Measurements from ENCODE around the gene LRCH3.

The LRCH3 gene

DNA sequence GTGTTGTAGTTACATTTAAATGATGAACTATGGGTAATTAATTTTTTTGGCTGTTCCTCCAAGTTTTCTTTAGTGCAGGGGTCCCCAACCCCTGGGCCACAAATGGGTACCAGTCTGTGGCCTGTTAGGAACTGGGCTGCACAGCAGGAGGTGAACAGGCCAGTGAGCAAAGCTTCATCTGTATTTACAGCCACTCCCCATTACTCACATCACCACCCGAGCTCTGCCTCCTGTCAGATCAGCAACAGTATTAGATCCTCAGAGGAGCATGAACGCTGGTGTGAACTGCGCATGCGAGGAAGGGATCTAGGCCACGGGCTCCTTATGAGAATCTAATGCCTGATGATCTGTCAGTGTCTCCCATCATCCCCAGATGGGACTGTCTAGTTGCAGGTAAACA is 83.0 kb downstream of the LRCH3 start:
- Histone ChIP-seq H3K27ac (ENCODE audit: insufficient read depth in 1 of 2, low read depth in 1 of 2, low read length in 2 of 2, poor library complexity in 1 of 2, severe bottlenecking in 2 of 2) (no peak overlapping the region), H3K4me3 (ENCODE audit: control insufficient read depth in 1 of 7, extremely low read depth in 1 of 7, insufficient read depth in 4 of 7, low read depth in 2 of 7, low read length in 6 of 7) (no peak overlapping the region), H3K4me1 (ENCODE audit: control extremely low read depth in 1 of 4, control insufficient read depth in 4 of 4, insufficient read depth in 4 of 4, low read length in 3 of 4) (peaks cover 0 to 13% (median 11%) of the 10 kb centered on the region in 4 experiments), H3K36me3 (ENCODE audit: control insufficient read depth in 4 of 4, insufficient read depth in 4 of 4, low read length in 3 of 4) (peaks cover 6 to 49% (median 20%) of the 10 kb centered on the region in 4 experiments), H3K27me3 (replicated peaks in 2 of 5; ENCODE audit: control insufficient read depth in 4 of 5, insufficient read depth in 5 of 5, low read length in 4 of 5) (no peaks in the 10 kb centered on the region), H3K9me3 (ENCODE audit: control extremely low read depth in 1 of 5, control insufficient read depth in 4 of 5, insufficient read depth in 2 of 5, low read depth in 1 of 5, low read length in 4 of 5) (no peaks in the 10 kb centered on the region)
- DNase-seq: no peak
- 98% methylated on average over 5 of the region's 5 CpGs for WGBS (ENCODE audit: insufficient coverage)
- CTCF ChIA-PET: interaction anchor here (1.0 kb wide), 1 partner anchor 12 kb away, joined by 4 read pairs; no protein-coding TSS in a partner anchor
- POLR2A ChIA-PET: no interaction called here

DNA sequence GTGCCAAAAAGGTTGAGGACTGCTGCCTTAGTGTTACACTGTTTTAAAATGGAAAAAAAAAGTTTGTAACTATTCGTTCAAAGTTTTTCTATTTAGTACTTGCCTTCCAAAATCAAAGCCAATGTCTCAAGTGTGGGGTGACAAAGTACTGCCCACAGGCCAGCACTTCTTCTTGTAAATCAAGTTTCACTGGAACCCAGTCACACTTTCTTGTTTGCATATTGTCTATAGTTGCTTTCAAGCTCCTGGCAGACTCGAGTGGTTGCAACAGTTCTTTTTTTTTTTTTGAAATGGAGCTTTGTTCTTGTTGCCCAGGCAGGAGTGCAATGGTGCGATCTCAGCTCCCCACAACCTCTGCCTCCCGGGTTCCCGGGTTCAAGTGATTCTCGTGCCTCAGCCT is 83.6 kb downstream of the LRCH3 start:
- H3K27me3 ChIP-seq (replicated peaks in 2 of 5; ENCODE audit: control insufficient read depth in 4 of 5, insufficient read depth in 5 of 5, low read length in 4 of 5): no peaks in the 10 kb centered on the region
- H3K4me1 ChIP-seq (ENCODE audit: control extremely low read depth in 1 of 4, control insufficient read depth in 4 of 4, insufficient read depth in 4 of 4, low read length in 3 of 4): peaks cover 0 to 13% (median 11%) of the 10 kb centered on the region in 4 experiments
- no peak overlapping the region for H3K4me3 ChIP-seq (ENCODE audit: control insufficient read depth in 1 of 7, extremely low read depth in 1 of 7, insufficient read depth in 4 of 7, low read depth in 2 of 7, low read length in 6 of 7)
- no peaks in the 10 kb centered on the region for H3K9me3 ChIP-seq (ENCODE audit: control extremely low read depth in 1 of 5, control insufficient read depth in 4 of 5, insufficient read depth in 2 of 5, low read depth in 1 of 5, low read length in 4 of 5)
- no peak for DNase-seq
- 100% methylated on average over 4 of the region's 6 CpGs for WGBS (ENCODE audit: insufficient coverage)
- ChIA-PET CTCF (interaction anchor here (1.0 kb wide), 1 partner anchor 13 kb away, joined by 4 read pairs; no protein-coding TSS in a partner anchor), POLR2A (interaction anchor here (0.6 kb wide), 1 partner anchor 198 kb away, joined by 3 read pairs; no protein-coding TSS in a partner anchor)
- no peak overlapping the region for H3K27ac ChIP-seq (ENCODE audit: insufficient read depth in 1 of 2, low read depth in 1 of 2, low read length in 2 of 2, poor library complexity in 1 of 2, severe bottlenecking in 2 of 2)
- H3K36me3 ChIP-seq (ENCODE audit: control insufficient read depth in 4 of 4, insufficient read depth in 4 of 4, low read length in 3 of 4): peaks cover 6 to 49% (median 20%) of the 10 kb centered on the region in 4 experiments

DNA sequence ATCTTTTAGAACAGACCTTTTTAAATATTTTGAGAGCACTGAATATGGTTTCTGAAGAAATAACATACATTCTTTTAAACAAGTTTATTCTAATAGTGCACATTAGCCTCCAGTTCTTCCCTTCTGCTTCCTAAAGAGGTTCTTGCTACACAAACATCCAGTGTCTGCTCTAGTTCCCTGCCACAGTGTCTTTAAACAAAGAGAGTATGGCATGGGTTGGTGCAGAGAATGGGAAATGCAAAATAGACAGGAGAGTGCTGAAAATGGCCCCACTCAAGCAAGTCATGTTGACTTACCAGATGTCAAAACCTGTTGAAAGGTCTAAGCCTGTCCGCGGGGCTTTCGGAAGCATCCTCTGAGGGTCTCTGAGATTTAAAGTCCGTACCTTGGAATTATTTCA is 86.8 kb downstream of the LRCH3 start:
- peaks cover 6 to 29% (median 9%) of the 10 kb centered on the region in 4 experiments for H3K36me3 ChIP-seq (ENCODE audit: control insufficient read depth in 4 of 4, insufficient read depth in 4 of 4, low read length in 3 of 4)
- CTCF ChIA-PET: no interaction called here
- H3K4me3 ChIP-seq (ENCODE audit: control insufficient read depth in 1 of 7, extremely low read depth in 1 of 7, insufficient read depth in 4 of 7, low read depth in 2 of 7, low read length in 6 of 7): peak overlapping the region in 5 of 7 experiments; percentile 27 to 67 (median 35)
- no peaks in the 10 kb centered on the region for H3K27me3 ChIP-seq (replicated peaks in 2 of 5; ENCODE audit: control insufficient read depth in 4 of 5, insufficient read depth in 5 of 5, low read length in 4 of 5)
- POLR2A ChIA-PET: no interaction called here
- peaks cover 5 to 23% (median 15%) of the 10 kb centered on the region in 4 experiments for H3K4me1 ChIP-seq (ENCODE audit: control extremely low read depth in 1 of 4, control insufficient read depth in 4 of 4, insufficient read depth in 4 of 4, low read length in 3 of 4)
- 100% methylated on average over 4 of the region's 4 CpGs for WGBS (ENCODE audit: insufficient coverage)
- H3K27ac ChIP-seq (ENCODE audit: insufficient read depth in 1 of 2, low read depth in 1 of 2, low read length in 2 of 2, poor library complexity in 1 of 2, severe bottlenecking in 2 of 2): peak overlapping the region; percentile 20 to 72
- DNase-seq: no peak
- no peaks in the 10 kb centered on the region for H3K9me3 ChIP-seq (ENCODE audit: control extremely low read depth in 1 of 5, control insufficient read depth in 4 of 5, insufficient read depth in 2 of 5, low read depth in 1 of 5, low read length in 4 of 5)

DNA sequence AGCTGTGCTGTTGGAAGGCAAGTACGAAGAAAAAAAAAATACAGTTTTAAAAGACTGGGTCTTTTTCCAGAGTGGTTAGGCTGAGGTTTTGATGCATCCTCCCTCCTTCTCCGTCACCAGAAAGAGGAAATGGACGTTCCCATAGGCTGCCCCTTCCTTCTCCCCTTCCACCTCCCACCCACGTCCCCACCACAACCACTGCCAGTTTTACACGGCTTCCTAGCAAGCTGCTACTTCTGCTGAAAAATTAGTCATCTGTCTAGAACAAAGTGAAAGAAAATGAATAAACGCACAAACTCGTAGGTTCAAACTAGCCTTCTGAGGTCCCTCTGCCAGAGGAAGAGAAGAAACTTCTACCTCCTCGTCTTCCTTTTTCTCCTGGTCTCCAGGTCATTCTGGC is 87.4 kb downstream of the LRCH3 start:
- Histone ChIP-seq H3K27ac (ENCODE audit: insufficient read depth in 1 of 2, low read depth in 1 of 2, low read length in 2 of 2, poor library complexity in 1 of 2, severe bottlenecking in 2 of 2) (peak overlapping the region; percentile 20 to 72), H3K4me1 (ENCODE audit: control extremely low read depth in 1 of 4, control insufficient read depth in 4 of 4, insufficient read depth in 4 of 4, low read length in 3 of 4) (peaks cover 5 to 24% (median 15%) of the 10 kb centered on the region in 4 experiments), H3K9me3 (ENCODE audit: control extremely low read depth in 1 of 5, control insufficient read depth in 4 of 5, insufficient read depth in 2 of 5, low read depth in 1 of 5, low read length in 4 of 5) (no peaks in the 10 kb centered on the region), H3K4me3 (ENCODE audit: control insufficient read depth in 1 of 7, extremely low read depth in 1 of 7, insufficient read depth in 4 of 7, low read depth in 2 of 7, low read length in 6 of 7) (peak overlapping the region in 5 of 7 experiments; percentile 27 to 67 (median 35)), H3K36me3 (ENCODE audit: control insufficient read depth in 4 of 4, insufficient read depth in 4 of 4, low read length in 3 of 4) (peaks cover 3 to 24% (median 8%) of the 10 kb centered on the region in 4 experiments), H3K27me3 (replicated peaks in 2 of 5; ENCODE audit: control insufficient read depth in 4 of 5, insufficient read depth in 5 of 5, low read length in 4 of 5) (no peaks in the 10 kb centered on the region)
- POLR2A ChIA-PET: no interaction called here
- DNase-seq: peak; percentile 71 to 93 (median 92)
- CTCF ChIA-PET: no interaction called here
- 0% methylated on average over 3 of the region's 8 CpGs for WGBS (ENCODE audit: insufficient coverage)

DNA sequence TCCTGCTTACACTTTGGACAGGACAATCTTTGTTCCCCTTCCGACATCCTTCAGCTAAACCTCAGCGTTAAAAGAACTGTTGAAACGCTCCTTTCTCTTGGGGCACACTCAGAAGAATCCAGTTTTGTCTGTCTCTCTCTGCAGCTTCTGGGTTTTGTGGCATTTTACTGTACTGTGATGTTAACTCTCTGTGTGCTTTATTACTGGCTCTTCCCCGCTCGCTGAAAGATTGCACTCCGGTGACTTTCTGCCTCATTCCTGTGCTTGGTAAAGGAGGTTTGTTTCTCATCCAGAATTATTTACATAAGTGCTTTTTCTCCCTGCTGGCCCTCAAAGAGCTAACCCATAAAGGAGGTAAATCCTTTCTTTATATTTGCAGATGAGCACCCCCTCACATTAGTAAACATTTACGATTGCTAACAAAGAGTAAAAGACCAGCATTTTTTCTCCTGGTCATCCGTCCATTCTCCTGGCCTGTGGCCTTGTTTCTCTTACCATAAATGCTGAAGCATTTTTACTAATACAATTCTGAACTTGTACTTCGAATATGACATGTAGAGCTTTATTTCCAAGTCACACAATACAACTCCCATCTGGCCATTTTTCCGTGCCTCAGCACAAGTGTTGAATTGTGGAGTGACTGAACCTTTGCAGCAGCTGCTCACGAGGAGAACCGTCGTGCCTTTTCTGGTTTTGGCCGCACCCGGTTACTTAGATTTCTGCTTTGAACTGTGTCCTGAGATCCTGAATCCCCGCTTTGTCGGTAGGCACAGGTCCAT is 89.6 kb downstream of the LRCH3 start:
- WGBS (ENCODE audit: insufficient coverage): 97% methylated on average over 16 of the region's 17 CpGs
- ChIA-PET CTCF (interaction anchor here (1.2 kb wide), 1 partner anchor 22 kb away, joined by 3 read pairs; no protein-coding TSS in a partner anchor), POLR2A (no interaction called here)
- H3K27ac ChIP-seq (ENCODE audit: insufficient read depth in 1 of 2, low read depth in 1 of 2, low read length in 2 of 2, poor library complexity in 1 of 2, severe bottlenecking in 2 of 2): no peak overlapping the region
- DNase-seq: no peak
- no peaks in the 10 kb centered on the region for H3K27me3 ChIP-seq (replicated peaks in 2 of 5; ENCODE audit: control insufficient read depth in 4 of 5, insufficient read depth in 5 of 5, low read length in 4 of 5)
- H3K36me3 ChIP-seq (ENCODE audit: control insufficient read depth in 4 of 4, insufficient read depth in 4 of 4, low read length in 3 of 4): peaks cover 7 to 24% (median 14%) of the 10 kb centered on the region in 4 experiments
- H3K4me1 ChIP-seq (ENCODE audit: control extremely low read depth in 1 of 4, control insufficient read depth in 4 of 4, insufficient read depth in 4 of 4, low read length in 3 of 4): peaks cover 5 to 24% (median 15%) of the 10 kb centered on the region in 4 experiments
- no peaks in the 10 kb centered on the region for H3K9me3 ChIP-seq (ENCODE audit: control extremely low read depth in 1 of 5, control insufficient read depth in 4 of 5, insufficient read depth in 2 of 5, low read depth in 1 of 5, low read length in 4 of 5)
- no peak overlapping the region for H3K4me3 ChIP-seq (ENCODE audit: control insufficient read depth in 1 of 7, extremely low read depth in 1 of 7, insufficient read depth in 4 of 7, low read depth in 2 of 7, low read length in 6 of 7)

DNA sequence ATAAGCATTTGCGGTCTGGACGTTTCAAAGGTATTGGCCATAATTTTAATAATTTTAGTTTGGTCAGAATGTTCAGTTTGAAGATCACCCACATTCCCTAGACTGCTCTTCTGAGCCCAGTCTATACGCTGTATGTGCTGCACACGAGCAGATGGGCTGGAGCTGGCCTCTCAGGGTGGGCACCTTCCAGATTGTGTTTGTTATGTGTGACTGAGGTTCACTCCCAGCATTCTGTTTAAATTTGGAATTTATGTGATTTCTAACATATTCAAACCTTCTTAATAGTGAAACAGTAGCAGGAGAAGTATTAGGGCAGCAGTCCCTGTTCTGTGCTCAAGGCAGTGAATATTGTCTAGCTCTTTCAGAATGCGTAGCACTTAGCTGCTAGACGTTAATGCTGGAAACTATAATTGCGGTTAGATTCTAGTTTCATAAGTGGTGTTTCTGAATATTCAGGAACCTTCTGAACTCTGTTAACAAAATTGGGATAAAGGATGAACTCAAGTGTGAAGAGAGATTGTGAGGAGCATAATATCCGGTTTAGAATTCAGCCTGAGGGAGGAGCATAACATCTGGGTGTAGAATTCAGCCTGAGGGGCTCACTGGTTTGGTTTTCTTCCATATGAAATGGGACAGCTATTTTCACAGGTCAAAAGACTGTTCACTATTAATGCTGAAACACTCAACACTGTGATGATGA is 90.4 kb downstream of the LRCH3 start:
- peaks cover 7 to 24% (median 15%) of the 10 kb centered on the region in 4 experiments for H3K36me3 ChIP-seq (ENCODE audit: control insufficient read depth in 4 of 4, insufficient read depth in 4 of 4, low read length in 3 of 4)
- DNase-seq: no peak
- 98% methylated on average over 5 of the region's 8 CpGs for WGBS (ENCODE audit: insufficient coverage)
- ChIA-PET CTCF (interaction anchor here (1.2 kb wide), 1 partner anchor 23 kb away, joined by 3 read pairs; no protein-coding TSS in a partner anchor), POLR2A (interaction anchor here (0.7 kb wide), 1 partner anchor 18 kb away, joined by 3 read pairs; no protein-coding TSS in a partner anchor)
- peaks cover 5 to 24% (median 15%) of the 10 kb centered on the region in 4 experiments for H3K4me1 ChIP-seq (ENCODE audit: control extremely low read depth in 1 of 4, control insufficient read depth in 4 of 4, insufficient read depth in 4 of 4, low read length in 3 of 4)
- H3K27me3 ChIP-seq (replicated peaks in 2 of 5; ENCODE audit: control insufficient read depth in 4 of 5, insufficient read depth in 5 of 5, low read length in 4 of 5): no peaks in the 10 kb centered on the region
- no peaks in the 10 kb centered on the region for H3K9me3 ChIP-seq (ENCODE audit: control extremely low read depth in 1 of 5, control insufficient read depth in 4 of 5, insufficient read depth in 2 of 5, low read depth in 1 of 5, low read length in 4 of 5)
- H3K4me3 ChIP-seq (ENCODE audit: control insufficient read depth in 1 of 7, extremely low read depth in 1 of 7, insufficient read depth in 4 of 7, low read depth in 2 of 7, low read length in 6 of 7): no peak overlapping the region
- no peak overlapping the region for H3K27ac ChIP-seq (ENCODE audit: insufficient read depth in 1 of 2, low read depth in 1 of 2, low read length in 2 of 2, poor library complexity in 1 of 2, severe bottlenecking in 2 of 2)
